Spleen (tissue), 11 donors: Measurements from ENCODE around the gene HNF4A. TPM values are rescaled to one million over a fixed set of nuclear protein-coding genes. Genes with fewer than 3 reads are reported as not detected.

Experiments
- DNase-seq: peaks from one replicate; pipeline ENCODE4 v3.0.0-alpha.2; 2020
- H3K27ac ChIP-seq, 8 donors: fragments of 200-600 bp; sonication (generic) in 7 of 8; 1 replicate in 4 of 8; 2 replicates in 4 of 8; pipeline versions ENCODE4 v1.5.0 to v1.8.0; 2016 to 2021; ENCODE audit warnings: inconsistent platforms in 4 of 8, mild to moderate bottlenecking in 4 of 8, moderate library complexity in 1 of 8
- H3K27me3 ChIP-seq, 7 donors: fragments of 200-600 bp; sonication (generic) in 6 of 7; replicated peaks in 1 of 7; 1 replicate in 4 of 7; 2 replicates in 3 of 7; pipeline versions ENCODE4 v1.5.0 to v1.8.0; 2016 to 2021; ENCODE audit warnings: inconsistent platforms in 3 of 7, mild to moderate bottlenecking in 1 of 7
- H3K36me3 ChIP-seq, 6 donors: fragments of 200-600 bp; sonication (generic) in 5 of 6; 1 replicate in 4 of 6; 2 replicates in 2 of 6; pipeline versions ENCODE4 v1.5.0 to v1.8.0; 2016 to 2021; ENCODE audit warnings: inconsistent platforms in 2 of 6
- H3K4me1 ChIP-seq, 6 donors: fragments of 200-600 bp; sonication (generic) in 5 of 6; 1 replicate in 3 of 6; 2 replicates in 3 of 6; pipeline versions ENCODE4 v1.5.0 to v1.8.0; 2016 to 2021; ENCODE audit warnings: inconsistent platforms in 3 of 6
- H3K4me3 ChIP-seq, 8 donors: fragments of 200-600 bp; sonication (generic) in 7 of 8; 1 replicate in 4 of 8; 2 replicates in 4 of 8; pipeline versions ENCODE4 v1.5.0 to v1.8.0; 2016 to 2021; ENCODE audit warnings: inconsistent platforms in 4 of 8, mild to moderate bottlenecking in 4 of 8, moderate library complexity in 2 of 8
- H3K9me3 ChIP-seq, 8 donors: fragments of 200-600 bp; sonication (generic) in 7 of 8; 1 replicate in 4 of 8; 2 replicates in 4 of 8; pipeline versions ENCODE4 v1.5.0 to v1.8.0; 2016 to 2021; ENCODE audit warnings: inconsistent platforms in 4 of 8
- CTCF ChIP-seq, 11 experiments: fragments of 200-600 bp in 7 of 11; fragments of 450-650 bp in 4 of 11; sonication (generic) in 4 of 11; IDR thresholded peaks in 8 of 11; conservative IDR thresholded peaks in 3 of 11; 1 replicate in 7 of 11; 2 replicates in 4 of 11; pipeline versions ENCODE4 v1.4.0 to v1.8.0; 2016 to 2021; ENCODE audit warnings: antibody characterized with exemption in 11 of 11, inconsistent platforms in 4 of 11, mild to moderate bottlenecking in 1 of 11
- POLR2A ChIP-seq, 3 donors: fragments of 450-650 bp; IDR thresholded peaks; one replicate each; pipeline ENCODE4 v1.5.1; 2017; ENCODE audit warnings: antibody characterized with exemption in 3 of 3, mild to moderate bottlenecking in 1 of 3
- POLR2AphosphoS5 ChIP-seq, 3 donors: sonication (generic); formaldehyde crosslinking; IDR thresholded peaks; one replicate each; pipeline ENCODE4 v1.5.1; 2017; ENCODE audit warnings: antibody characterized with exemption in 3 of 3
- WGBS, 5 donors: extraction: QIAGEN DNeasy Blood & Tissue Kit in 3 of 5; methylation state at CpG; one replicate each; pipeline versions ENCODE4 v1.1.5 to v1.1.7; 2013 to 2018; 5-methylcytosine and 5-hydroxymethylcytosine counted together
- intact Hi-C: fragments of 100-400 bp; cut with DNase I; formaldehyde crosslinking; loops from one replicate; pipeline ENCODE4 v1.15.0; 2023; ENCODE audit warnings: low total_unique reads
- polyA plus RNA-seq, 3 donors: library from polyadenylated mRNA; stranded (reverse); fragments of 200-250 nt; gene quantifications; one replicate each; pipeline ENCODE4 v1.2.1, GENCODE V29; 2013
- total RNA-seq, 7 donors: library from RNA; depleted of rRNA in 3 of 7; stranded (reverse); fragments of >200 nt in 3 of 7; fragmentation: NEBNext Ultra II Directional in 4 of 7; extraction: Animal tissue kit (Norgen Biotek cat#: 25700) in 4 of 7; gene quantifications; one replicate each; pipeline versions ENCODE4 v1.1.0 to v1.2.1, GENCODE V29; 2016 to 2021
- donor health status: healthy with polysubstance abuse.
- donor health status: DM: no; HTN: no; CAD: no; lungs with moderate emphysema.
- donor health status: DM: no; HTN: no; CAD: no.
- donor health status: Bipolar disorder and iron deficiency.
- donor health status: healthy.
- donor health status: DM: no; HTN: no; CAD: no.
- donor health status: DM: yes; HTN: yes; CAD: no.

HNF4A gene
- total and polyA plus RNA-seq, 10 donors: 0.03 TPM; not detected in 9

GRCh38 chr20:44336086-44336485, 19.4 kb upstream of the HNF4A start:
- H3K4me3 ChIP-seq: no peak overlapping the region
- no peaks in the 10 kb centered on the region for H3K36me3 ChIP-seq
- H3K27ac ChIP-seq: no peak overlapping the region
- intact Hi-C loops: no loop called here
- peaks cover 0 to 45% (median 3%) of the 10 kb centered on the region in 7 donors for H3K27me3 ChIP-seq
- no peak for DNase-seq
- no peaks in the 10 kb centered on the region for H3K9me3 ChIP-seq
- 34 to 46% (median 37%) methylated on average over 14 to 15 of the region's 15 CpGs for WGBS, 5 donors
- TF ChIP-seq POLR2AphosphoS5 (IDR thresholded peaks at IDR 0.05): no peak
- TF ChIP-seq CTCF (IDR thresholded peaks at IDR 0.05 in 8 of 11, conservative IDR thresholded peaks at IDR 0.05 in 3 of 11): no peak
- TF ChIP-seq POLR2A (IDR thresholded peaks at IDR 0.05): no peak
- no peaks in the 10 kb centered on the region for H3K4me1 ChIP-seq

- H3K27me3 ChIP-seq: peaks cover 0 to 37% (median 3%) of the 10 kb centered on the region in 7 donors
- no peaks in the 10 kb centered on the region for H3K4me1 ChIP-seq
- H3K27ac ChIP-seq: no peak within 1 kb of the TSS
- H3K36me3 ChIP-seq: no peaks in the 10 kb centered on the region
- intact Hi-C loops: no loop called here
- H3K4me3 ChIP-seq: no peak within 1 kb of the TSS
- no peak for DNase-seq
- TF ChIP-seq CTCF (IDR thresholded peaks at IDR 0.05 in 8 of 11, conservative IDR thresholded peaks at IDR 0.05 in 3 of 11) (no peak), POLR2A (IDR thresholded peaks at IDR 0.05) (no peak), POLR2AphosphoS5 (IDR thresholded peaks at IDR 0.05) (no peak)
- H3K9me3 ChIP-seq: no peaks in the 10 kb centered on the region
- 84 to 93% (median 86%) methylated on average over 8 to 16 of the region's 16 CpGs for WGBS, 5 donors
Measured at GRCh38 chr20:44336725-44337380, 18.6 kb upstream of the HNF4A start, which contains the start of gene R3HDML. Gene R3HDML, plus strand, starts transcription at chr20:44337043. Its CDS starts 115 bp downstream, at chr20:44337158.

- Histone ChIP-seq H3K4me1 (peaks cover 0 to 4% (median 0%) of the 10 kb centered on the region in 6 donors), H3K36me3 (no peaks in the 10 kb centered on the region), H3K4me3 (no peak overlapping the region), H3K27me3 (peaks cover 0 to 13% (median 3%) of the 10 kb centered on the region in 7 donors), H3K9me3 (no peaks in the 10 kb centered on the region), H3K27ac (no peak overlapping the region)
- 58 to 76% (median 67%) methylated on average over 6 of the region's 6 CpGs for WGBS, 5 donors
- intact Hi-C loops: no loop called here
- TF ChIP-seq POLR2AphosphoS5 (IDR thresholded peaks at IDR 0.05): no peak
- no peak for TF ChIP-seq POLR2A (IDR thresholded peaks at IDR 0.05)
- TF ChIP-seq CTCF (IDR thresholded peaks at IDR 0.05 in 8 of 11, conservative IDR thresholded peaks at IDR 0.05 in 3 of 11): no peak
- DNase-seq: no peak
Measured at GRCh38 chr20:44342248-44342647, 13.3 kb upstream of the HNF4A start.

GRCh38 chr20:44343162-44343675, 12.3 kb upstream of the HNF4A start:
- Histone ChIP-seq H3K9me3 (no peaks in the 10 kb centered on the region), H3K4me1 (peaks cover 0 to 4% (median 0%) of the 10 kb centered on the region in 6 donors), H3K4me3 (no peak overlapping the region), H3K27me3 (peaks cover 0 to 5% (median 0%) of the 10 kb centered on the region in 7 donors), H3K27ac (no peak overlapping the region), H3K36me3 (no peaks in the 10 kb centered on the region)
- TF ChIP-seq POLR2A (IDR thresholded peaks at IDR 0.05) (no peak), POLR2AphosphoS5 (IDR thresholded peaks at IDR 0.05) (no peak), CTCF (IDR thresholded peaks at IDR 0.05 in 8 of 11, conservative IDR thresholded peaks at IDR 0.05 in 3 of 11) (no peak)
- intact Hi-C loops: no loop called here
- WGBS, 5 donors: 67 to 84% (median 75%) methylated on average over 12 of the region's 12 CpGs
- DNase-seq: no peak
